HG03469 (cell line): ENCODE results near the gene LRRC74A.

Source experiments
- ATAC-seq: cut with Tn5 transposase; IDR thresholded peaks from one replicate; pipeline ENCODE4 v1.9.1; 2021; ENCODE audit warnings: mild to moderate bottlenecking, moderate library complexity, moderate number of reproducible peaks; ENCODE audit not compliant: unreplicated experiment

LRRC74A gene

GRCh38 chr14:76826122-76826521, at the start of gene LRRC74A:
TSS of gene LRRC74A (plus strand) at chr14:76826408. CDS start at chr14:76826698, 290 bp downstream.
- ATAC-seq: no peak

- ATAC-seq: no peak
Measured at GRCh38 chr14:76776428-76777251, 49.6 kb upstream of the LRRC74A start.

- ATAC-seq: no peak
Measured at GRCh38 chr14:76777721-76778120, 48.5 kb upstream of the LRRC74A start.

- no peak for ATAC-seq
Measured at GRCh38 chr14:76778546-76779215, 47.5 kb upstream of the LRRC74A start.

GRCh38 chr14:76779221-76780057, 46.8 kb upstream of the LRRC74A start:
- ATAC-seq: no peak

- no peak for ATAC-seq
Measured at GRCh38 chr14:76780058-76780345, 46.2 kb upstream of the LRRC74A start.

GRCh38 chr14:76780360-76780759, 45.8 kb upstream of the LRRC74A start:
- no peak for ATAC-seq

- no peak for ATAC-seq
Measured at GRCh38 chr14:76780875-76781647, 45.1 kb upstream of the LRRC74A start.

- ATAC-seq: no peak
Measured at GRCh38 chr14:76781648-76782051, 44.6 kb upstream of the LRRC74A start.

GRCh38 chr14:76782115-76782884, 43.9 kb upstream of the LRRC74A start:
- no peak for ATAC-seq

GRCh38 chr14:76782885-76783566, 43.2 kb upstream of the LRRC74A start:
- ATAC-seq: no peak

GRCh38 chr14:76784266-76784874, 41.8 kb upstream of the LRRC74A start:
- ATAC-seq: no peak

- peak; percentile 51 for ATAC-seq
Measured at GRCh38 chr14:76784881-76785280, 41.3 kb upstream of the LRRC74A start.

GRCh38 chr14:76786601-76787000, 39.6 kb upstream of the LRRC74A start:
- no peak for ATAC-seq

GRCh38 chr14:76792422-76792821, 33.8 kb upstream of the LRRC74A start:
- no peak for ATAC-seq

GRCh38 chr14:76793324-76793723, 32.9 kb upstream of the LRRC74A start:
- ATAC-seq: no peak

GRCh38 chr14:76793956-76794355, 32.3 kb upstream of the LRRC74A start:
- ATAC-seq: no peak

GRCh38 chr14:76806446-76806845, 19.8 kb upstream of the LRRC74A start:
- ATAC-seq: no peak

- no peak for ATAC-seq
Measured at GRCh38 chr14:76808011-76808410, 18.2 kb upstream of the LRRC74A start.
